ENCODE results near the gene ATP10A. TPM values are rescaled to one million over a fixed set of nuclear protein-coding genes. Genes with fewer than 3 reads are reported as not detected.
A peak's percentile ranks its signal among the peaks of the same experiment; 100 is the strongest.
"Not testable (repeated sequence)": the region's sequence is repeated elsewhere in the genome, so short reads cannot be mapped to it uniquely, and the experiment has no call there.

Gene ATP10A
- total RNA-seq, 1 donor from 2014 or later: 71.9 TPM

- peaks cover 13% of the 10 kb centered on the region for H3K36me3 Mint-ChIP-seq (ENCODE audit: unreplicated experiment)
- no peaks in the 10 kb centered on the region for H3K9me3 Mint-ChIP-seq (ENCODE audit: unreplicated experiment)
- peak overlapping the region; percentile 54 for H3K4me3 Mint-ChIP-seq (ENCODE audit: unreplicated experiment)
- H3K27ac Mint-ChIP-seq (ENCODE audit: unreplicated experiment): peak overlapping the region; percentile 90
- H3K4me1 Mint-ChIP-seq (ENCODE audit: unreplicated experiment): peaks cover 83% of the 10 kb centered on the region
- DNase-seq (ENCODE audit: extremely low spot score, unreplicated experiment): no peak
- no peaks in the 10 kb centered on the region for H3K27me3 Mint-ChIP-seq (ENCODE audit: unreplicated experiment)
- no peak for TF ChIP-seq CTCF (IDR thresholded peaks at IDR 0.05)
These were observed 88.3 kb downstream of the ATP10A start for GRCh38 chr15:25774871-25775270.

- H3K27me3 Mint-ChIP-seq (ENCODE audit: unreplicated experiment): no peaks in the 10 kb centered on the region
- H3K4me1 Mint-ChIP-seq (ENCODE audit: unreplicated experiment): peaks cover 73% of the 10 kb centered on the region
- no peaks in the 10 kb centered on the region for H3K9me3 Mint-ChIP-seq (ENCODE audit: unreplicated experiment)
- H3K27ac Mint-ChIP-seq (ENCODE audit: unreplicated experiment): peak overlapping the region; percentile 47
- H3K36me3 Mint-ChIP-seq (ENCODE audit: unreplicated experiment): peaks cover 8% of the 10 kb centered on the region
- no peak for TF ChIP-seq CTCF (IDR thresholded peaks at IDR 0.05)
- peak; percentile 59 for DNase-seq (ENCODE audit: extremely low spot score, unreplicated experiment)
- H3K4me3 Mint-ChIP-seq (ENCODE audit: unreplicated experiment): no peak overlapping the region
These were observed 89.9 kb downstream of the ATP10A start for GRCh38 chr15:25773248-25773647.

GRCh38 chr15:25772500-25772899 lies 90.6 kb downstream of the ATP10A start:
- no peaks in the 10 kb centered on the region for H3K27me3 Mint-ChIP-seq (ENCODE audit: unreplicated experiment)
- no peak for TF ChIP-seq CTCF (IDR thresholded peaks at IDR 0.05)
- H3K36me3 Mint-ChIP-seq (ENCODE audit: unreplicated experiment): peaks cover 5% of the 10 kb centered on the region
- no peaks in the 10 kb centered on the region for H3K9me3 Mint-ChIP-seq (ENCODE audit: unreplicated experiment)
- H3K27ac Mint-ChIP-seq (ENCODE audit: unreplicated experiment): peak overlapping the region; percentile 65
- H3K4me1 Mint-ChIP-seq (ENCODE audit: unreplicated experiment): peaks cover 67% of the 10 kb centered on the region
- H3K4me3 Mint-ChIP-seq (ENCODE audit: unreplicated experiment): no peak overlapping the region
- peak; percentile 44 for DNase-seq (ENCODE audit: extremely low spot score, unreplicated experiment)

GRCh38 chr15:25771736-25772135 lies 91.4 kb downstream of the ATP10A start:
- peak overlapping the region; percentile 65 for H3K27ac Mint-ChIP-seq (ENCODE audit: unreplicated experiment)
- H3K27me3 Mint-ChIP-seq (ENCODE audit: unreplicated experiment); H3K9me3 Mint-ChIP-seq (ENCODE audit: unreplicated experiment); H3K36me3 Mint-ChIP-seq (ENCODE audit: unreplicated experiment); H3K4me3 Mint-ChIP-seq (ENCODE audit: unreplicated experiment): not testable (repeated sequence)
- peak; percentile 54 for DNase-seq (ENCODE audit: extremely low spot score, unreplicated experiment)
- H3K4me1 Mint-ChIP-seq (ENCODE audit: unreplicated experiment): peaks cover 60% of the 10 kb centered on the region

- H3K27me3 Mint-ChIP-seq (ENCODE audit: unreplicated experiment): no peaks in the 10 kb centered on the region
- TF ChIP-seq CTCF (IDR thresholded peaks at IDR 0.05): no peak
- H3K9me3 Mint-ChIP-seq (ENCODE audit: unreplicated experiment): no peaks in the 10 kb centered on the region
- H3K4me1 Mint-ChIP-seq (ENCODE audit: unreplicated experiment): peaks cover 60% of the 10 kb centered on the region
- H3K27ac Mint-ChIP-seq (ENCODE audit: unreplicated experiment): peak overlapping the region; percentile 65
- peak; percentile 8 for DNase-seq (ENCODE audit: extremely low spot score, unreplicated experiment)
- H3K4me3 Mint-ChIP-seq (ENCODE audit: unreplicated experiment): no peak overlapping the region
- peaks cover 7% of the 10 kb centered on the region for H3K36me3 Mint-ChIP-seq (ENCODE audit: unreplicated experiment)
These were observed 91.8 kb downstream of the ATP10A start for GRCh38 chr15:25771338-25771706.

Data from osteocyte (in vitro differentiated cells).